ENCODE results near the gene TEPSIN. TPM values are rescaled to one million over a fixed set of nuclear protein-coding genes. Genes with fewer than 3 reads are reported as not detected.

The TEPSIN gene
- total RNA-seq, 1 experiment from 2014 or later, result 38.8 TPM

GRCh38 chr17:81181811-81182185, 57.1 kb downstream of the TEPSIN start:
- Histone ChIP-seq H2BK12ac (ENCODE audit: insufficient read length, low read depth, low read length) (no peak overlapping the region), H3K27ac (ENCODE audit: insufficient read length, low read depth, low read length) (no peak overlapping the region), H2BK20ac (ENCODE audit: low read depth, low read length, poor library complexity, severe bottlenecking) (no peak overlapping the region), H3K14ac (ENCODE audit: insufficient read depth, low read length) (no peak overlapping the region), H3K27me3 (ENCODE audit: insufficient read depth, low read length) (no peaks in the 10 kb centered on the region), H3K56ac (ENCODE audit: insufficient read length, low read depth, low read length) (no peak overlapping the region), H3K18ac (ENCODE audit: insufficient read length, low read depth, low read length) (no peak overlapping the region), H4K91ac (ENCODE audit: insufficient read length, low read depth, low read length) (no peak overlapping the region), H2BK5ac (ENCODE audit: insufficient read length, low read length) (no peak overlapping the region), H3K4me2 (ENCODE audit: insufficient read depth, insufficient read length, low read length) (no peak overlapping the region), H3K4me1 (ENCODE audit: insufficient read depth, low read length) (no peaks in the 10 kb centered on the region), H3K4ac (ENCODE audit: low read depth, low read length) (no peak overlapping the region), H3K23ac (ENCODE audit: insufficient read length, low read depth, low read length) (no peak overlapping the region), H2AK5ac (ENCODE audit: insufficient read length, low read length) (no peak overlapping the region), H3K23me2 (ENCODE audit: insufficient read length, low read depth, low read length, poor library complexity, severe bottlenecking) (no peaks in the 10 kb centered on the region), H2AFZ (ENCODE audit: low read length) (no peak overlapping the region), H3K79me2 (ENCODE audit: insufficient read depth, low read length) (no peaks in the 10 kb centered on the region), H3K79me1 (ENCODE audit: insufficient read depth, low read depth, low read length, poor library complexity, severe bottlenecking) (no peaks in the 10 kb centered on the region), H4K20me1 (ENCODE audit: control insufficient read depth, insufficient read depth, insufficient read length) (no peaks in the 10 kb centered on the region), H4K8ac (replicated peaks; ENCODE audit: insufficient read length, low read depth, low read length) (no peak overlapping the region), H3K9ac (ENCODE audit: extremely low read depth, insufficient read length, low read length) (no peak overlapping the region), H2BK15ac (ENCODE audit: low read depth, low read length) (no peak overlapping the region), H3T11ph (ENCODE audit: low read length) (no peak overlapping the region), H3K9me3 (ENCODE audit: control insufficient read depth, low read depth, low read length) (no peaks in the 10 kb centered on the region), H2BK120ac (ENCODE audit: low read depth, low read length, poor library complexity, severe bottlenecking) (no peak overlapping the region), H4K5ac (ENCODE audit: insufficient read length, low read depth, low read length) (no peak overlapping the region)
- no peak for TF ChIP-seq CTCF (conservative IDR thresholded peaks at IDR 0.05)
- Mint-ChIP-seq H3K27ac (no peak overlapping the region), H3K27me3 (ENCODE audit: low read depth) (no peaks in the 10 kb centered on the region; the same call in 1 of the 2 replicates), H3K4me3 (no peak overlapping the region), H3K36me3 (ENCODE audit: insufficient read depth in 1 of 3, low read depth in 3 of 3) (no peaks in the 10 kb centered on the region), H3K4me1 (peaks cover 2 to 4% of the 10 kb centered on the region in 2 experiments; a peak in 1 of 4 replicates), H3K9me3 (no peaks in the 10 kb centered on the region)
- DNase-seq, result no peak
- no CpG with 5 or more reads among the region's 19 CpGs for WGBS (ENCODE audit: extremely low coverage, insufficient read length, low lambda C conversion rate)
